ENCODE data around the gene FIGNL1. TPM values are rescaled to one million over a fixed set of nuclear protein-coding genes. Genes with fewer than 3 reads are reported as not detected.

FIGNL1 gene
- total RNA-seq, 1 donor from 2014 or later: 7.6 TPM

DNA sequence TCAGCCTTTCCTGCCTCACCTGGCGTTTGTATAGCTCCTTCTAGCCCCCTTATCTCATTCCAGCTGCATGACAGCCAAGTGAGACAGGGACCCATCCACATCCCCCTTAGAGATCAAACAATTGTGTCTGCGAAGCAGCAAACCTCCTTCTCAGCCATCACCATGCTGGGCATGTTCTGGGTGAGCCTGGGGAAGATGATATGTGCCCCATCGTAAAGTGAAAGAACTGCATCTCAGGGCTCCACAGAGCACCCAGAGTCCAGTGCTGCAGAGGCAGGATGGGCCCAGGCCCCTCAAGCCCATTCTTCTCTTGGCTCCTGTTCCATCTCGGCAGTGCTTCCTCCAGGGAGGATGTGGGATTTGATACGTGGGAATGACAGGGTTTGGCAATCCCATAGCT is 43.2 kb downstream of the FIGNL1 start:
- Mint-ChIP-seq H3K27me3 (ENCODE audit: unreplicated experiment) (peaks cover 13% of the 10 kb centered on the region), H3K9me3 (ENCODE audit: unreplicated experiment) (no peaks in the 10 kb centered on the region), H3K4me1 (ENCODE audit: unreplicated experiment) (no peaks in the 10 kb centered on the region), H3K36me3 (ENCODE audit: unreplicated experiment) (no peaks in the 10 kb centered on the region), H3K27ac (ENCODE audit: unreplicated experiment) (no peak overlapping the region), H3K4me3 (ENCODE audit: unreplicated experiment) (no peak overlapping the region)
- TF ChIP-seq, protein P1, sequence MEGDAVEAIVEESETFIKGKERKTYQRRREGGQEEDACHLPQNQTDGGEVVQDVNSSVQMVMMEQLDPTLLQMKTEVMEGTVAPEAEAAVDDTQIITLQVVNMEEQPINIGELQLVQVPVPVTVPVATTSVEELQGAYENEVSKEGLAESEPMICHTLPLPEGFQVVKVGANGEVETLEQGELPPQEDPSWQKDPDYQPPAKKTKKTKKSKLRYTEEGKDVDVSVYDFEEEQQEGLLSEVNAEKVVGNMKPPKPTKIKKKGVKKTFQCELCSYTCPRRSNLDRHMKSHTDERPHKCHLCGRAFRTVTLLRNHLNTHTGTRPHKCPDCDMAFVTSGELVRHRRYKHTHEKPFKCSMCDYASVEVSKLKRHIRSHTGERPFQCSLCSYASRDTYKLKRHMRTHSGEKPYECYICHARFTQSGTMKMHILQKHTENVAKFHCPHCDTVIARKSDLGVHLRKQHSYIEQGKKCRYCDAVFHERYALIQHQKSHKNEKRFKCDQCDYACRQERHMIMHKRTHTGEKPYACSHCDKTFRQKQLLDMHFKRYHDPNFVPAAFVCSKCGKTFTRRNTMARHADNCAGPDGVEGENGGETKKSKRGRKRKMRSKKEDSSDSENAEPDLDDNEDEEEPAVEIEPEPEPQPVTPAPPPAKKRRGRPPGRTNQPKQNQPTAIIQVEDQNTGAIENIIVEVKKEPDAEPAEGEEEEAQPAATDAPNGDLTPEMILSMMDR (IDR thresholded peaks at IDR 0.05): no peak
- no peak for DNase-seq (ENCODE audit: extremely low spot score, unreplicated experiment)

DNA sequence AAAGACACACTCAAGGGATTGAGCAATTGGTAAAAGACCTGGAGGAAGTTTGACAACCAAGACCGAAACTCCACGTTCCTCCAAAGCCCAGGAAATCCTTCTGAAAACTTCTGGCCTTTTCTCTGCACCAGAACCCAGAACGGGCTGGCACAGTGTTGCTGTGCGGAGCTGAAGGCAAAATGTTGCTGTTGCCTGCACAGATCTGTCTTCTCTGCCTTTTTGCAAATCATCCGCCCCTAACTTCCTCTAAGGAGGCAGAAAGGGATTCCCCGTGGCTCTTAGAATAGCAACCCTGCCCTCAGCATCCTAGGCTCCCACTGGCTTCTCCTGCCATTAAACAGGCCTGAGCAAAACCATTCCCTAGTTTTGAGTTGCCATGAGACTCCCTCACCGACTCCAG is 44.9 kb downstream of the FIGNL1 start:
- Mint-ChIP-seq H3K27me3 (ENCODE audit: unreplicated experiment) (peaks cover 13% of the 10 kb centered on the region), H3K36me3 (ENCODE audit: unreplicated experiment) (no peaks in the 10 kb centered on the region), H3K9me3 (ENCODE audit: unreplicated experiment) (no peaks in the 10 kb centered on the region), H3K27ac (ENCODE audit: unreplicated experiment) (no peak overlapping the region), H3K4me3 (ENCODE audit: unreplicated experiment) (no peak overlapping the region), H3K4me1 (ENCODE audit: unreplicated experiment) (no peaks in the 10 kb centered on the region)
- TF ChIP-seq, protein P1 (IDR thresholded peaks at IDR 0.05): no peak
- DNase-seq (ENCODE audit: extremely low spot score, unreplicated experiment): no peak

DNA sequence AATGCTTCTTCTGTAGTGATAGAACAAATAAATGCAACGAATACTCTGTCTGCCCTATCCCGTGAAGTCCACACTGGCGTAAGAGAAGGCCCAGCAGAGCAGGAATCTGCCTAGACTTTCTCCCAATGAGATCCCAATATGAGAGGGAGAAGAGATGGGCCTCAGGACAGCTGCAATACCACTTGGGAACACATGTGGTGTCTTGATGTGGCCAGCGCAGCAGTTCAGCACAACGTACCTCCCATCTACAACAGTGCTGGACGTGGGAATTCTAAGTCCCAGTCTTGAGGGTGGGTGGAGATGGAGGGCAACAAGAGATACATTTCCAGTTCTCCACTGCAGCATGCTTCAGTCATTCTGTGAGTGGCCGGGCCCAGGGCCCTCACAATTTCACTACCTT is 45.8 kb downstream of the FIGNL1 start:
- Mint-ChIP-seq H3K27ac (ENCODE audit: unreplicated experiment) (no peak overlapping the region), H3K4me3 (ENCODE audit: unreplicated experiment) (no peak overlapping the region), H3K27me3 (ENCODE audit: unreplicated experiment) (peaks cover 13% of the 10 kb centered on the region), H3K4me1 (ENCODE audit: unreplicated experiment) (no peaks in the 10 kb centered on the region), H3K9me3 (ENCODE audit: unreplicated experiment) (no peaks in the 10 kb centered on the region), H3K36me3 (ENCODE audit: unreplicated experiment) (no peaks in the 10 kb centered on the region)
- DNase-seq (ENCODE audit: extremely low spot score, unreplicated experiment): no peak
- TF ChIP-seq, protein P1 (IDR thresholded peaks at IDR 0.05): no peak

DNA sequence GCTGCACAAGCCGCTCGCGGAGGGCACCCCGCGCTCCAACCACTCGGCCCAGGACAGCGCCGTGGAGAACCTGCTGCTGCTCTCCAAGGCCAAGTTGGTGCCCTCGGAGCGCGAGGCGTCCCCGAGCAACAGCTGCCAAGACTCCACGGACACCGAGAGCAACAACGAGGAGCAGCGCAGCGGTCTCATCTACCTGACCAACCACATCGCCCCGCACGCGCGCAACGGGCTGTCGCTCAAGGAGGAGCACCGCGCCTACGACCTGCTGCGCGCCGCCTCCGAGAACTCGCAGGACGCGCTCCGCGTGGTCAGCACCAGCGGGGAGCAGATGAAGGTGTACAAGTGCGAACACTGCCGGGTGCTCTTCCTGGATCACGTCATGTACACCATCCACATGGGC is 50.0 kb downstream of the FIGNL1 start:
- Mint-ChIP-seq H3K27ac (ENCODE audit: unreplicated experiment) (no peak overlapping the region), H3K36me3 (ENCODE audit: unreplicated experiment) (no peaks in the 10 kb centered on the region), H3K4me1 (ENCODE audit: unreplicated experiment) (no peaks in the 10 kb centered on the region), H3K27me3 (ENCODE audit: unreplicated experiment) (peaks cover 28% of the 10 kb centered on the region), H3K9me3 (ENCODE audit: unreplicated experiment) (no peaks in the 10 kb centered on the region), H3K4me3 (ENCODE audit: unreplicated experiment) (no peak overlapping the region)
- DNase-seq (ENCODE audit: extremely low spot score, unreplicated experiment): no peak
- TF ChIP-seq, protein P1 (IDR thresholded peaks at IDR 0.05): no peak

DNA sequence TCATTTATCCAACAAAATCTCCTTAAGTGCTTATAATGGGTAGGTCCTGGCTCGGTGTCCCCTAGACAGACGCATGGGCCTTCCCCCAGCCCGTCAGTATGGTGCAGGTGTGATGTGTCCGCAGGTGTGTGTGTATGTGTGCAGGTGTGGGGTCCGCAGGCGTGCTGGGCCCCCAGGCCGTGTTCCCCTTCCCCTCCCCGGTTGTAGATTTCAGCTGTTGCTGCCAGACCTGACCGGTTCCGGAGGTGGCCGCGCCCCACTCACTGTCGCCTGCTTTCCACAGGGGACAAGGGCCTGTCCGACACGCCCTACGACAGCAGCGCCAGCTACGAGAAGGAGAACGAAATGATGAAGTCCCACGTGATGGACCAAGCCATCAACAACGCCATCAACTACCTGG is 50.5 kb downstream of the FIGNL1 start:
- H3K4me1 Mint-ChIP-seq (ENCODE audit: unreplicated experiment): no peaks in the 10 kb centered on the region
- DNase-seq (ENCODE audit: extremely low spot score, unreplicated experiment): no peak

More for the DNA sequence above, 50.5 kb downstream of the FIGNL1 start:
- no peaks in the 10 kb centered on the region for H3K36me3 Mint-ChIP-seq (ENCODE audit: unreplicated experiment)
- peaks cover 28% of the 10 kb centered on the region for H3K27me3 Mint-ChIP-seq (ENCODE audit: unreplicated experiment)
- no peaks in the 10 kb centered on the region for H3K9me3 Mint-ChIP-seq (ENCODE audit: unreplicated experiment)
- H3K27ac Mint-ChIP-seq (ENCODE audit: unreplicated experiment): no peak overlapping the region
- no peak overlapping the region for H3K4me3 Mint-ChIP-seq (ENCODE audit: unreplicated experiment)
- TF ChIP-seq, protein P1 (IDR thresholded peaks at IDR 0.05): no peak
